HG03196 (cell line): ENCODE measurements around the gene LOXL1.
"Not testable (repeated sequence)": the region's sequence is repeated elsewhere in the genome, so short reads cannot be mapped to it uniquely, and the experiment has no call there.

ENCODE experiments used
- ATAC-seq: cut with Tn5 transposase; IDR thresholded peaks from one replicate; pipeline ENCODE4 v1.9.1; 2021; ENCODE audit not compliant: unreplicated experiment

The LOXL1 gene

DNA sequence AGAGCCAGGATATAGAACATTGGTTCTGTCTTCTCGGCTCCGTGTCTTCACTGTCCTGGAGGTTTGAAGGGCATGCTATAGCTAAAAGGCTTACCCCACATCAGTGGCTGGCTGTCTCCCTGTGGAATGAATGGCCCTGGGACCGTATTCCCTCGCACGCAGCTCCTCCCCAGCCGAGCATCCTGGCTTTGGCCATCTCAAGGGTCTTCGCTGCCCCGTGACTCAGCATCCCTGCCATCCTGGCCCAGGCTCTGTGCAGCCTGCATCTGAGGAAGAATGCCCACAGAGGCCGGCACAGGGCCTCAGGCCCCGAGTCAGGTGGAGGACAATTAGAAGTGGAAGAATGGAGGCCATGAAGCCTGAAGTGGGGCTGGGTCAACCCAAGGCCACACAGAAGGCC, 11.0 kb downstream of the LOXL1 start:
- no peak for ATAC-seq

DNA sequence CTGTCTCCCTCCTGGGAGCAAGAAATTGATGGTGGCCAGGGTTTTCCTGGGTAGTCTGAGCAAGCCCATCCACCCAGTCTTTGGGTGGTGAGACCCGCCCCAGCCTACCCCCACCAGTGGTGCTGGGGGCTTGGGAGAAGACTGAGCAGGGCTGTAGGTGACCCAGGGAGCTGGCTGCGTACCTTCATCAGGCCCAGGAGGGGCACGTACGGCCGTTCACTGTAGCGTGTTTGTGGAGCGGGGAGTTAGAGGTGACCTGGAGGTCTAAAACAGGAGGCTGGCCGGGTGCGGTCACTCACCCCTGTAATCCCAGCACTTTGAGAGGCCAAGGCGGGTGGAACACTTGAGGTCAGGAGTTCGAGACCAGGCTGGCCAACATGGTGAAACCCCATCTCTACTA, 11.5 kb downstream of the LOXL1 start:
- ATAC-seq, result no peak

DNA sequence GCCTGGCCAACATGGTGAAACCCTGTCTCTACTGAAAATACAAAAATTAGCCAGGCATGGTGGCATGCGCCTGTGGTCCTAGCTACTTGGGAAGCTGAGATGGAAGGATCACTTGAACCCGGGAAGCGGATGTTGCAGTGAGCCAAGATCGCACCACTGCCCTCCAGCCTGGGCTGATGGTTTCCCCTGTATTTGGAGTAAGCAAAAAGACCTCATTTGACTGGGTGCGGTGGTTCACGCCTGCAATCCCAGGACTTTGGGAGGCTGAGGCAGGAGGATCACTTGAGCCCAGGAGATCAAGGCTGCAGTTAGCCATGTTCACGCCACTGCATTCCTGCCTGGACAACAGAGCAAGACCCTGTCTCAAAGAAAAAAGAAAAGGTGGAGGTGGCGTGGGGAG, 12.3 kb downstream of the LOXL1 start:
- not testable (repeated sequence) for ATAC-seq

GRCh38 chr15:73939138-73939537, 12.9 kb downstream of the LOXL1 start:
- ATAC-seq, result no peak

DNA sequence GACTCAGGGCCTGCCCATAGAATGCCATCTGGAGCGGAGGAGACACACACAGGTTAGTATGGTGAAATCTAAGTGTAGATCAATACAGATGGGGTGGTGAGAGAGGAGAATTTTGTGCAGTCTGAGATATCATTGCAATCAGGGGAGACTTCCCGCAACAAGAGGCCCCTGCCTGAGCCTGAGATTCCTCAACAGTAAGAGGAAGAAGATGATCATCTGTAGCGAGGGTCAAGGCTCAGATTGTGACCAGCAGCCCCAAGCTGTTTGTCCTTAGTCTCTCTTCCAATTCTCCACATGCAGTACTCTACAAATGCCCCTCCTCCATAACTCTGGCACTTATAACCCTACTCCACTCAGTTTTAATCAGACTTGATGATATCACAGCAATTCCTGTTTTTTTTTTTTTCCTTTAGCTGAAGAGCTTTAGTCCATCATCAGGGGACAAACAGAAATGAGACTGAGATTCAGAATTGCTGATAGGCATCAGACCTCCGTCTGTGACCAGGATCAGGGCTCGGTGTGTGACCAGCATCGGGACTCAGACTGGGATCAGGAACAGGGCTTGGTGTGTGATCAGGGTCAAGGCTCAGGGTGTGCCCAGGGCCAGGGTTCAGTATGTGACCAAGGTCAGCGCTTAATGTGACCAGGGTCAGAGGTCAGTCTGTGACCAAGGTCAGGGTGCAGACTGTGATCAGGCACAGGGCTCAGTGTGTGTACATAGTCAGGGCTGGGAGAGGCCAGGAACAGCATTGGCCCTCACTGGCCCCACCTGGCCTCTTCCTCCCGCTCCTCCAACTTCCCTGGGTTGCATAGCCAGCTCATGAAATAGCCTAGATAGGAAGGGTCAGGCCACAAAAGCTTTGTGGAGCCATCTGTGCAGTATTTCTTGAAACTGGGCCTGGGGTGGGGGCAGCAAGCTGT, 14.1 kb downstream of the LOXL1 start:
- no peak for ATAC-seq

GRCh38 chr15:73941044-73941443, 14.8 kb downstream of the LOXL1 start:
- ATAC-seq, result no peak

GRCh38 chr15:73941449-73941848, 15.2 kb downstream of the LOXL1 start:
- no peak for ATAC-seq

DNA sequence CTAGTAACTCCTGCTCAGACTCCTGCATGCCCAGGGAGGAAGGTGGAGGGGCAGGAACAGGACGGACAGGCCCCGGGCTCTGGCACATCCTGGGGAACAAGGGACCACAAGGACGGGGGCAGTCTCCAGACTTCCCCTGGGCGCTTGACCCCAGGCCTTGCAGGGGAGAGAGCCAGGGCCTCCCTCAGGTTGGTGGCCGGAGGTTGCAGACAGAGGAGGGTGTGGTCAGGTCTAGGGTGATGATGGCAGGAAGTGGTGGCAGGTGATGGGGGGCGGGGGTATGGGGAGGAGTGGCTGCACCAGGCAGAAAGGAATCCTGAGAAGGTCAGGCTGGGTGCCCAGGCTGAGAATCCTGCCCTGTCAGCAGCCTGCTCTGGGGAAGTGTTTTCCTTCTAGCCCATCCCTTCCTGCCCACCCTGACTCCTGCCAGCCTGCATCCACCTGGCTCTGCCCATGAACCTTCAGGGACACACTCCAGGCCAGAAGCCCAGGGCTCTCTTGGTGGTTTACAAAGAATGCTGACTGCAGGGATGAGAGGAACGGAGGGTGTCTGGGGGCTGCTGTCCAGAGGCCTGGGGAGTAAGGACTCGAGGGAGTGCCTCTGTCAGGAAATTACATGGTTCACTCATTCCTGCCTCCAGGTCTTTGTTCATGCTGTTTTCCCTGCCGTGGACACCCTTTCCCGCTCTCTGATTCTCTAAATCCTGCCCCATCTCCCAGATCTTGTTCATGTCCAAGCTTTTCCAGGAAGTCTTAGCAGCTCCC, 15.8 kb downstream of the LOXL1 start:
- ATAC-seq, result no peak

DNA sequence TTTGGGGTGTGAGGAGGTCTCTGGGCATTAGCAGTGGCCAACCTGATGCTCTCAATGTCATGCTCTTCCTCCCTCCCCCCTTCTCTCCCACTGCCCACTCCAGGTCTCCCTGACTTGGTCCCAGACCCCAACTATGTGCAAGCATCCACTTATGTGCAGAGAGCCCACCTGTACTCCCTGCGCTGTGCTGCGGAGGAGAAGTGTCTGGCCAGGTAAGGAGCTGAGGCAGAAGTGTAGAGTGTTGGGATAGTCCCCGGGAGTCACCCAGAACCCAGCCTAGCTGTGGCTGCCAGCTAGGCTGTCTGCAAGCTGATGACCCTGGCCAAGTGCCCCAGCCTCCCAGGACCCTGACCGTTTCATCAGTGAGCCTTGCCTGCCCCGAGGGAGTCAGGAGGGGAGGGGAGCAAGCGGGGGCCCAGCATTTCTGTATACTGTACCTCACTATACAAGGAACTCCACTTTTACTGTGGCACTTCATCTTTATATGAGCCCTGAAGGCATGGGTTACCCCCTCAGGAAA, 16.5 kb downstream of the LOXL1 start:
- no peak for ATAC-seq

- no peak for ATAC-seq
Observed at GRCh38 chr15:73944161-73945129, 18.2 kb downstream of the LOXL1 start.

DNA sequence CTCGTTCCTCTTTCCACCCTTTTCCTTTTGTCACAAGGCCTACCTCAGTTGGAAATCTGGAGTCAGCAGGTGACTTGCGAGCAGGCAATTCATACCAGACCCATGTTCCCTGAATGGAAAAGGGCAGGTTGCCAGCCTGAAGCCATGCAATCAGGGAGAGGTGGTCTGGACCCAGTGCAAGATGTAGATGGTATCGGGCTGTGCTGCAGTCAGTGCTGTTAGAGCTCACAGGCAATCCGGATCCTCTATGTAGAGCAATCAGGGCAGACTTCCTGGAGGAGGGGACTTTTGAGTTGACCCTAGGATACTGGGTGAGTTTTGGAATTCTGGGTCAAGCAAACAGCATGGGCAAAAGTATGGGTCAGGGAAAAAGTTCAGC, 18.9 kb downstream of the LOXL1 start:
- no peak for ATAC-seq

DNA sequence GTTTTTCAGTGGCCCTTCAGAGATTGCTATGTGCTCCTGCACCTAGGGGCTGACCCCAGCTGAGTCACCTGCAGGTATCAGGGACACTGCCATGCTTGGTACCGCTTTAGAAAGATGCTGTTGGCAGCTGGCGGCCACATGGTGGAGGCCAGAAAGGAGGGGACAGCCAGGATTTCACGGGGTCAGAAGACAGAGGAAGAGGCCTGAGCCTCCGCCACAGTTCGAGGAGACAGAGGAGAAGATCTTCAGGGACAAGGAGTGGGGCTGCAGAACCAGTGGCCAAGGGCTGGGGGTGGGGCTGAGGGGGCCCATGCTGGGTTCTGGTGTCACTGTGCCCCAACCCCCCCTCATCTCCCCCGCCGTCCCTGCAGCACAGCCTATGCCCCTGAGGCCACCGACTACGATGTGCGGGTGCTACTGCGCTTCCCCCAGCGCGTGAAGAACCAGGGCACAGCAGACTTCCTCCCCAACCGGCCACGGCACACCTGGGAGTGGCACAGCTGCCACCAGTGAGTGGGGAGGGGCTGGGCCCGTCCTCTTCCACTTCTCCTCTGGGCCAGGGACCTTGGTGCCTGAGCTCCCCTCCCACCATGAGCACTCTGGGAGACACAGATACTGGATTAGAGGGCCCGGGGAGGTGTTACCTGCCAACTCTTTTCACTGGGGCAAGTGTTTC, 19.9 kb downstream of the LOXL1 start:
- no peak for ATAC-seq

- no peak for ATAC-seq
Observed at GRCh38 chr15:73946795-73947370, 20.6 kb downstream of the LOXL1 start.

GRCh38 chr15:73947651-73948050, 21.4 kb downstream of the LOXL1 start:
- no peak for ATAC-seq

DNA sequence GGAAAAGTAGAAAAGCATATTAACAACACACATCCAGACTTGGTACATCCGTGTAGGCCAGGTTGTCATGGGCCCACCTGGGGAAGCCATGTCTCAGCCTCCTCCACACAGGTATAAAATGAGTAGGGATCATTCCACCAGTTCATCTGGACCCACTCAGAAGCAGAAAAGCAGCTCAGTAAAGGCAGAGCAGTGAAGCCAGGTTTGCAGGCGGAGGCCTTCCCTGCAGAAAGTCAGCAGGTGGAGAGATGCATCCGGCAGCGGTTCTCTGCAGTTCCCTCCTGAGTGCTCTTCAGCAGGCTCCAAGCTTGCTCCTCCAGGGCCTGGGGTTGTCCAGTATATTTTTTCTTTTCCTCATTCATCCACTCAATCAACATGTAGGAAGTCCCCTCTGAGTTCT, 22.1 kb downstream of the LOXL1 start:
- no peak for ATAC-seq

GRCh38 chr15:73948982-73949381, 22.7 kb downstream of the LOXL1 start:
- no peak for ATAC-seq

DNA sequence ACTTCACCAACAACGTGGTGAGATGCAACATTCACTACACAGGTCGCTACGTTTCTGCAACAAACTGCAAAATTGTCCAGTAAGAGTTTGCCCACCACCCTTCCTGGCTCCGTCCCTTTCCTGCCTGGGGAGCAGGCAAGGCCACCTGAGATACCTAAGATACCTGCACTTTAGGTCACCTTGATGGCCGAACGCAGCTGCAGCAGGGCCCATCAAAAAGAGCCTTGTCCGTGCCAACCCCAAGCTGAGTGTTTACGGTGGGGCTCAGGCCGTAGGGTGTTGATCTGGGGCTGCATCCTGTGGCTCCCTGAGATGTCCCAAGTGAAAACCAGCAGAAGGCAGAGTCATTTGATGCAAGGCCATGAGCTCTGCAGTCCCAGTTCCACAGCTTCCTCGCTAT, 23.2 kb downstream of the LOXL1 start:
- ATAC-seq, result no peak

DNA sequence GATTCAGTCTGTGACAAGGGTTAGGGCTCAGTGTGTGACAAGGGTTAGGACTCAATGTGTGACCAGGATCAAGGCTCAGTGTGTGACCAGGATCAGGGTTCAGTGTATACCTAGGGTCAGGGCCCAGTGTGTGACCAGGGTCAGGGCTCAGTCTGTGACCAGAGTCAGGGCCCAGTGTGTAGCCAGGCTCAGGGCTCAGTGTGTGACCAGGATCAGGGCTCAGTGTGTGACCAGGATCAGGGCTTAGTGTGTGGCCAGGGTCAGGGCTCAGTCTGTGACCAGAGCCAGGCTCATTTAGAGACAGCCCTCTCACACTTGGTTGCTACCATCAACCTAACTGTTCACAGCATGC, 24.2 kb downstream of the LOXL1 start:
- no peak for ATAC-seq

GRCh38 chr15:73950831-73951561, 24.7 kb downstream of the LOXL1 start:
- no peak for ATAC-seq
